Chondrocyte (in vitro differentiated cells): ENCODE results near the gene FCER2. TPM values are rescaled to one million over a fixed set of nuclear protein-coding genes. Genes with fewer than 3 reads are reported as not detected.

ENCODE experiments used
- DNase-seq: peaks from one replicate; pipeline ENCODE4 v3.0.0; 2021; ENCODE audit warnings: mixed read lengths, low spot score
- H3K27ac Mint-ChIP-seq: one replicate; pipeline ENCODE4 v1.8.0; 2021; ENCODE audit warnings: mild to moderate bottlenecking, moderate library complexity, mixed read lengths; ENCODE audit not compliant: unreplicated experiment
- H3K27me3 Mint-ChIP-seq: 2 replicates; pipeline ENCODE4 v1.8.0; 2021; ENCODE audit warnings: low read depth, mixed read lengths
- H3K36me3 Mint-ChIP-seq: 2 replicates; pipeline ENCODE4 v1.8.0; 2021; ENCODE audit warnings: low read depth, mixed read lengths
- H3K4me1 Mint-ChIP-seq: 2 replicates; pipeline ENCODE4 v1.8.0; 2021; ENCODE audit warnings: low read depth, mild to moderate bottlenecking, mixed read lengths
- H3K4me3 Mint-ChIP-seq: one replicate; pipeline ENCODE4 v1.8.0; 2021; ENCODE audit warnings: mild to moderate bottlenecking, moderate library complexity, mixed read lengths; ENCODE audit not compliant: unreplicated experiment
- H3K9me3 Mint-ChIP-seq: 2 replicates; pipeline ENCODE4 v1.8.0; 2021; ENCODE audit warnings: low read depth, mixed read lengths
- CTCF ChIP-seq: fragments of 200-600 bp; sonication (generic); IDR thresholded peaks from 2 replicates; pipeline ENCODE4 v1.5.0; 2021; ENCODE audit warnings: antibody characterized with exemption, mild to moderate bottlenecking, moderate library complexity
- total RNA-seq: library from RNA; stranded (reverse); gene quantifications from 3 replicates; pipeline ENCODE4 v1.2.1, GENCODE V29; 2021

Gene FCER2
- total RNA-seq, 1 donor from 2014 or later: not detected

- H3K4me3 Mint-ChIP-seq: no peak overlapping the region
- H3K27me3 Mint-ChIP-seq: peaks cover 56% of the 10 kb centered on the region
- no peak for TF ChIP-seq CTCF
- peaks cover 2% of the 10 kb centered on the region for H3K36me3 Mint-ChIP-seq
- H3K9me3 Mint-ChIP-seq: no peaks in the 10 kb centered on the region
- no peak for DNase-seq
- H3K4me1 Mint-ChIP-seq: no peaks in the 10 kb centered on the region
- no peak overlapping the region for H3K27ac Mint-ChIP-seq
Observed at GRCh38 chr19:7738023-7738422, 36.1 kb upstream of the FCER2 start.

DNA sequence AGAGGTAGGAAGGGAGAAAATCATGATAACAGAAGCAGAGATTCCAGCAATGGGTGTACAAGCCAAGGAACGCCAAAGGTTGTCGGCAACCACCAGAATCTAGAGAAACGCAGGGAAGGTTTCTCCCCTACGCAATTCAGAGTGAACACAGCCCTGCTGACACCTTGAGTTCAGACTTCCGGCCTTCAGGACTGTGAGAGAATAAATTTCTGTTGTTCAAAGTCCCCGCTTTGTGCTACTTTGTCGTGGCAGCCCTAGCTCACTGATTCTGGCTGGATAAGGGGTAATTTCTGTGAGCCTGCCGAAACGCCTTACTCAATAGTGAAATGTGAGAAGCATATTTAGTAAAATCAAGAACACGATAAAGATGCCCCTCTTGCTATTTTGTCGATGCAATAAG is 35.3 kb upstream of the FCER2 start:
- H3K9me3 Mint-ChIP-seq: no peaks in the 10 kb centered on the region
- H3K27ac Mint-ChIP-seq: no peak overlapping the region
- H3K36me3 Mint-ChIP-seq: peaks cover 2% of the 10 kb centered on the region
- no peaks in the 10 kb centered on the region for H3K4me1 Mint-ChIP-seq
- H3K27me3 Mint-ChIP-seq: peaks cover 57% of the 10 kb centered on the region
- H3K4me3 Mint-ChIP-seq: no peak overlapping the region
- peak; percentile 24 for DNase-seq
- TF ChIP-seq CTCF: no peak

GRCh38 chr19:7736148-7736547 is 34.2 kb upstream of the FCER2 start:
- peaks cover 2% of the 10 kb centered on the region for H3K36me3 Mint-ChIP-seq
- no peak overlapping the region for H3K4me3 Mint-ChIP-seq
- no peaks in the 10 kb centered on the region for H3K9me3 Mint-ChIP-seq
- TF ChIP-seq CTCF: no peak
- H3K27me3 Mint-ChIP-seq: peaks cover 57% of the 10 kb centered on the region
- no peaks in the 10 kb centered on the region for H3K4me1 Mint-ChIP-seq
- no peak for DNase-seq
- no peak overlapping the region for H3K27ac Mint-ChIP-seq

GRCh38 chr19:7734220-7735203 is 32.6 kb upstream of the FCER2 start:
- no peaks in the 10 kb centered on the region for H3K9me3 Mint-ChIP-seq
- no peak for TF ChIP-seq CTCF
- H3K27ac Mint-ChIP-seq: no peak overlapping the region
- peak; percentile 41 for DNase-seq
- H3K36me3 Mint-ChIP-seq: peaks cover 2% of the 10 kb centered on the region
- H3K4me3 Mint-ChIP-seq: no peak overlapping the region
- peaks cover 52% of the 10 kb centered on the region for H3K27me3 Mint-ChIP-seq
- no peaks in the 10 kb centered on the region for H3K4me1 Mint-ChIP-seq

- Mint-ChIP-seq H3K27me3 (peaks cover 55% of the 10 kb centered on the region), H3K4me3 (no peak overlapping the region), H3K36me3 (peaks cover 2% of the 10 kb centered on the region), H3K27ac (no peak overlapping the region), H3K9me3 (no peaks in the 10 kb centered on the region), H3K4me1 (no peaks in the 10 kb centered on the region)
- DNase-seq: no peak
- TF ChIP-seq CTCF: no peak
Observed at GRCh38 chr19:7733376-7733775, 31.4 kb upstream of the FCER2 start.
